Large intestine (tissue), 1 donor: ENCODE data around the gene CT55. TPM values are rescaled to one million over a fixed set of nuclear protein-coding genes. Genes with fewer than 3 reads are reported as not detected.

Experiments used
- polyA plus RNA-seq: library from polyadenylated mRNA; unstranded; fragments of 120-200 nt; gene quantifications from one replicate; pipeline ENCODE4 v1.2.1, GENCODE V29; 2013

The CT55 gene
- polyA plus RNA-seq, 1 donor, result 0.06 TPM

Other genes starting within 250 kb of the CT55 start
- gene SMIM10, start 180.4 kb downstream of the CT55 start, polyA plus RNA-seq, result 2.8 TPM
- gene RTL8B, start 148.9 kb downstream of the CT55 start, polyA plus RNA-seq, result 5.3 TPM
- 82.1 TPM for gene RTL8C, start 139.0 kb downstream of the CT55 start, polyA plus RNA-seq
- gene RTL8A, start 119.3 kb downstream of the CT55 start, polyA plus RNA-seq, result 50.2 TPM
- 6.4 TPM for gene SMIM10L2B, start 72.7 kb downstream of the CT55 start, polyA plus RNA-seq
- gene ETDB, start 50.9 kb downstream of the CT55 start, polyA plus RNA-seq, result not detected
- gene ETDA, start 80.7 kb upstream of the CT55 start, polyA plus RNA-seq, result not detected
- gene ETDC, start 138.1 kb upstream of the CT55 start, polyA plus RNA-seq, result not detected
- gene ZNF75D, start 172.7 kb upstream of the CT55 start, polyA plus RNA-seq, result 12.1 TPM
- gene ZNF449, start 173.4 kb upstream of the CT55 start, polyA plus RNA-seq, result 6.8 TPM